CD4-positive, alpha-beta T cell treated with Interleukin-2 at 100 ng/mL for 4 hours (primary cell): ENCODE results near the gene LRP5.

Experiments used
- DNase-seq: peaks from one replicate; pipeline ENCODE4 v3.0.0-alpha.2; 2020; ENCODE audit warnings: low spot score

The LRP5 gene

GRCh38 chr11:68371171-68372041, 59.0 kb downstream of the LRP5 start:
- no peak for DNase-seq

- DNase-seq = no peak
These were observed 59.7 kb downstream of the LRP5 start for GRCh38 chr11:68372114-68372513.

- DNase-seq = no peak
These were observed 60.2 kb downstream of the LRP5 start for GRCh38 chr11:68372625-68373024.

DNA sequence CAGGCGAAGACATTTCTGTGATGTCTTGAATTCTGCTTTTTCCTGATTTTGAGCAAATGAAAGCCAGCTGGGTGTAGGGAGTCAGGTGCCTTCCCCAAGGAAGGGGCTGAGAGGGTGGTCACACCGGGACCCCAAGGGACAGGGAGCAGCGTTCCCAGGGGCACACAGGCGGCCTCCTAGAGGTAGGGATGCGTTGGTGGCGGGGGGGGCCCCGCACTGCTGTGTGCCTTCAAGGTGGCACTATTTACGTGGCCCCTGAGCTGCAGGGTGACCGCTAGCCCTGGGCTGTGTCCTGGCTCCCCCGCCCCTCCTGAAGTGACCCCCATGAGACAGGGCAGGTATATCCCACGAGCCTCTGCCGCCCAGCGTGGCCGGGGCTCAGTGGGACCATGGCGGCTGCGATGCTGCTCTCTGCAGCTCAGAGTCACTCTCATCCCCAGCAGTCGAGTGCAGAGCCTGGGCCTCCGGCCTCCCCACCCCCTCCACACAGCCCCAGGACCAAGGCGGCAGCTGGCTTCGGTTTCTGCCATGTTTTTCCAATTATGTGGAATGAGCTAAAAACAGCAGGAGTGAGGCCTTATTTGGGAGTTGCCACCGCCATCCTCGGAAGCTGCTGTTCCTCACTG, 60.9 kb downstream of the LRP5 start:
- DNase-seq = no peak

DNA sequence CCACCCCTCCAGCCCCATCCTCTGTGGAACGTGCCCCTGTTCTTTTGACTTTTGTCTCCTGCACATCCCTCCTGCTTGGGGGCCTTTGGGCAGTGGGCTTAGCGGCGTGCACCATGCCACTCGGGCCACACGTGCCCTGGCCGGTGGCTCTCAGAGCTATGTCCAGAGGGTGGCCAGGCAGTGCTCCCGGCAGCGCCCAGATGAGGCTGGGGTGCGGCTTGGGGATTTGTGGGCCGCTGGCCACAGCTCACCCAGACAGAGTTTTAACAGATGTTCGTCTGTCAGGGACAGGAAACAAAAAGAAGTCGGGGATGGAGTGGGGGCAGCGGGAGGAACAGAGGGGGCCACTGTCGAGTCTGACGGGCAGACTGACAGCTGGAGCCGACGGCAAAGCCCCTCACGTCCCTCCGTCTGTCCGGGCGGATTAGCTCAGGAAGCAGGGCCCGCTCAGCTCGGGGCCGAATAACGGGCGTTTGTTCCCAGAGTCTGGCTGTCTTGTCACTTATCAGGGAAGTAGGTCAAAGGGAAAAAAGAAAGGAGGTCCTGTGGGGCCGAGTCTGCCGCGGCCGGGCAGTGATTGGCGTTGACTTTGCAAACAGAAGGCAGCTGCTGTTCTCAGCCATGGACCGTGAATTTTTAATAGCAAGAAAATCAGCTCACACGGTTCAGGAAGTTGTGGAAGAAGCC, 61.6 kb downstream of the LRP5 start:
- no peak for DNase-seq

DNA sequence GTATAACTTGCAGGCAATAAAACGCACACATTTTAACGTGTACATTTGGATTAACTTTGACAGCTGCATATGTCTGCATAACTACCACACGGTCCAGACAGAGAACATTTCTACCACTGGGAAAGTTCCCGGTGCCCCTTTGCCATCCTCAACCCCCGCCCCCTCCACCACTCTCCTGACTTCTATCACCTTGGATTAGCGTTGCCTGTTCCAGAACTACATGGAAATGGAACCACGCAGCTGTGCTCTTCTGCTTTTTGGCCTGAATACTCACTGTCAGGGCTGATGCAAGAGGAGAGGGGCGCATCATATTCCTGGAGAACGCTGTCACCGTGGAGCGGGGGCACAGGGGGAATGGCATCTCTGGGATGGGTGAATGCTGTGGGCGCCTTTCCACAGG, 62.1 kb downstream of the LRP5 start:
- DNase-seq = no peak

- no peak for DNase-seq
These were observed 62.9 kb downstream of the LRP5 start for GRCh38 chr11:68375337-68375736.

DNA sequence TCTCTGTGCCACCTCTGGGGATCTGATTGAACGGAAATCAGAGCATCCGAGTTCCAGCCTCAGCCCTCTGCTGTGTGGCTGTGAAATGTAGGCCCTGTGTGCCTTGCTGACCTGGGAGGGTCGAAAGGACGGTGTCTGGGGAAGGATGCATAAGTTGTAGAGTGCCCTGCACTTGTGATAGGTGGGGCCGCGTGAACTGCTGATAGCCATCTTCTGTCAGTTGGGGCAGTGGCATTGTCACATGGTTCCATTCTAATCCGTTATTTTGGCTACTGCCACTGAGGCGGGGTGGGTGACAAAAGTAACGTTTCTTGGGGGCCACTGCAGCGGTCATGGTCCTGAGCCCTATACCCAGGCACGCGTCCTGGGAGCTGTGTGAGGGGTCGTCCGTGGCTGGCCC, 63.4 kb downstream of the LRP5 start:
- DNase-seq = no peak

DNA sequence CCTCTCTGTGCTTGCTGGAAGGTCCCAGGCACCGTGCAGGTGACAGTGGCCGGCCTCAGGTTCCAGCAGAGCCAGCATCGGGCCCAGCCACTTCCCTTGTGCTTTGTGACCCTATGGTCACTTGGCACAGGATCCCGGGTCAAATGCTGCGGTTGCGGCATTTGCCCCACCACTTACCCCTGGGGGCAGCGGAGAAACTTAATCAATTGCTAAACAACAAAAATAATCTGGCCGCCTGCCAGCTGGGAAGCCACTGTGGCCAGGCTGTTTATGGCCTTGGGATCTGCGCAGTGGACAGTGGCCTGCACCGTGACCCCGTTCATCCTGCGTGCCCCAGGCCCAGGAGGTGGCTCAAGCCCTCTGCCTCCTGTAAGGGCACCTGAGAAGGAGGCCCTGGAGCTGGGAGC, 65.0 kb downstream of the LRP5 start:
- no peak for DNase-seq

DNA sequence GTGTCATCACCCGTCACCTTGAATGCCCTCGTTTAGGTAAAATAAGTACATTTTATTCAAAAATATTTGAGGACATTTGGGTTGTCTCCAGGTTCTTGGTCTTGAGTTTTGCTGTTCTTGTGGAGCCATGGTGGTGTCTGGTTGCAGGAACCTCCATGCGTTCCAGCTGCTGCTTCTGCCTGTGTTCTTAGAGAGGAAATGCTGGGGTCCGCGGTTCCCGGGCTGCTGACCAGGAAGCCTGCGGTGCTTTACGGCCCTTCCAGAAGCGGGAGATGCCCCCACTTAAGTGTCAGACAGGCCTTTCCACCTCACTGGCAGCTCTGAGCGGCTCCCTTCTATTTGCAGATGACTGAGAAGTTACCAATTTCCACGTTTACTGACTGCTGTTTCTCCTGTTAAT, 66.8 kb downstream of the LRP5 start:
- no peak for DNase-seq

GRCh38 chr11:68380786-68381622, 68.6 kb downstream of the LRP5 start:
- no peak for DNase-seq

DNA sequence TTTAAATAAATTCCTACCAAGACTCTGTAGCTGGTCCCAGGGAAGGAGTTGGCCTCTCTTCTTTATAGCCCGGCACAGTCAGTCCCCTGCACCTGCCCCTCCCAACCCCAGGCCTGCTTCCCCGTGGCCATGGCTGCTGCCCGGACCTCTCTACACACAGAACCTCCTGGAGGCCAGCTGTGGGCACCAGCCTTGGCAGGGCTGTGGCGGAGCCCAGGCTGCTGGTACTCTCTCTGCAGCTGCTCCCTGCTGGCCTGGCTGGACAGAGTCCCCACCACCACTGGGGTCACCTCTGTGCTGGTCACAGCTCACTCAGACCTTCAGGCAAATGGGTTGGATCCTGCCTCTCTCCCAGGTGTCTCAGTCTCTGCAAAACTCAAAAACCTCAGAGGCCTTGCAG, 69.3 kb downstream of the LRP5 start:
- no peak for DNase-seq

- DNase-seq = no peak
These were observed 70.1 kb downstream of the LRP5 start for GRCh38 chr11:68382358-68382998.

- DNase-seq = peak; percentile 50
These were observed 71.6 kb downstream of the LRP5 start for GRCh38 chr11:68383976-68384501.

DNA sequence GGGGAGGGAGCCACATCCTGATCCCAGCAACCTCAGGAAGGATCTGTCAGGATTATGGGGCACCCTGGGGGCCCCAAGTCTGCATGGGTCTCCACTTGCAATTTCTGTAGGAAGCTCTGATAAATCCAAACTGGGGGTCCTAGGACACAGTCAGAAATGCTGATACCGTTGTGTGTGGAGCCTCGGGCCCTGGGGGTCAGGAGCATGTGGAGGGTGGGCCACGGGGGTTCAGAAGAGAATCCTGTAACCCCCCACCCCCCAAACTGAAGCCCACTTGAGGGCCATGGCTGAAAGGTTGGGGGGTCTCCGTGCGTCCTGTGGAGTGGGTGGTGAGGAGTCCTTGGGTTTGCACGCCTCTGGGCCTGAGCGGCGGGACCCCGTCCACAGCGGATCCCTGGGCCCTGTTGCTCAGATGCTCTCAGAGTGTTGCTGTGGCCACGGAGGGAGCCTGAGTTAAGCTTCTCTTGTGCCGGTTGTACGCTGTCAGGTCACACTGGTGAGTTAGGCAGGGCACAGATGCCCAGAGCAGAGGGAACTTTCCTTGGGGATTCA, 72.2 kb downstream of the LRP5 start:
- no peak for DNase-seq

- DNase-seq = no peak
These were observed 72.7 kb downstream of the LRP5 start for GRCh38 chr11:68385128-68385527.

GRCh38 chr11:68386331-68386978, 74.1 kb downstream of the LRP5 start:
- no peak for DNase-seq

- no peak for DNase-seq
These were observed 75.4 kb downstream of the LRP5 start for GRCh38 chr11:68387840-68388239.

DNA sequence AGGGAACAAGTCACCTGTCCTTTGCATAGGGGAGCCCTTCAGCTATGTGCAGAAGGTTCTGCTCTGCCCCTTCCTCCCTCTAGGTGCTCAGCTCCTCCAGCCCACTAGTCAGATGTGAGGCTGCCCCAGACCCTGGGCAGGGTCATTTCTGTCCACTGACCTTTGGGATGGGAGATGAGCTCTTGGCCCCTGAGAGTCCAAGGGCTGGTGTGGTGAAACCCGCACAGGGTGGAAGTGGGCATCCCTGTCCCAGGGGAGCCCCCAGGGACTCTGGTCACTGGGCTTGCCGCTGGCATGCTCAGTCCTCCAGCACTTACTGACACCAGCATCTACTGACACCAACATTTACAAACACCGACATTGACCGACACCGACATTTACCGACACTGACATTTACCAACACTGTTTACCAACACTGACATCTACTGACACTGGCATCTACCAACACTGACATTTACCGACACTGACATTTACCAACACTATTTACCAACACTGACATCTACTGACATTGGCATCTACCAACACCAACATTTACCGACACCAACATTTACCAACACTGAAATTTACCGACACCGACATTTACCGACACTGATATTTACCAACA, 76.3 kb downstream of the LRP5 start:
- no peak for DNase-seq

GRCh38 chr11:68390315-68390714, 77.9 kb downstream of the LRP5 start:
- DNase-seq = no peak
